Measurements from ENCODE around the gene KRT79.

GRCh38 chr12:52817003-52817698 lies 17.0 kb downstream of the KRT79 start:
- TF ChIP-seq CTCF (IDR thresholded peaks at IDR 0.05; ENCODE audit: low read length) (no peak), EZH2 (IDR thresholded peaks at IDR 0.05; ENCODE audit: borderline replicate concordance, low read length) (no peak)

Measured in OCI-LY1 (cell line).